HG03064 (cell line): ENCODE results near the gene IFNE.

Source experiments
- ATAC-seq: cut with Tn5 transposase; IDR thresholded peaks from one replicate; pipeline ENCODE4 v1.9.1; 2021; ENCODE audit warnings: low read depth; ENCODE audit not compliant: unreplicated experiment

Gene IFNE

GRCh38 chr9:21482213-21482612 is at the start of gene IFNE:
TSS of gene IFNE (minus strand) at chr9:21482313. CDS start at chr9:21481694, 619 bp downstream.
- ATAC-seq = no peak

- ATAC-seq = no peak
These were observed 46.2 kb upstream of the IFNE start for GRCh38 chr9:21528123-21528808.

GRCh38 chr9:21527579-21527978 is 45.5 kb upstream of the IFNE start:
- ATAC-seq = no peak

GRCh38 chr9:21525174-21525573 is 43.1 kb upstream of the IFNE start:
- no peak for ATAC-seq

GRCh38 chr9:21524099-21524830 is 42.2 kb upstream of the IFNE start:
- no peak for ATAC-seq

- no peak for ATAC-seq
These were observed 41.2 kb upstream of the IFNE start for GRCh38 chr9:21523021-21524014.

GRCh38 chr9:21522348-21522747 is 40.2 kb upstream of the IFNE start:
- no peak for ATAC-seq

- no peak for ATAC-seq
These were observed 39.3 kb upstream of the IFNE start for GRCh38 chr9:21521448-21521847.

GRCh38 chr9:21520501-21521228 is 38.6 kb upstream of the IFNE start:
- ATAC-seq = no peak

GRCh38 chr9:21519855-21520434 is 37.8 kb upstream of the IFNE start:
- no peak for ATAC-seq

GRCh38 chr9:21516796-21517195 is 34.7 kb upstream of the IFNE start:
- ATAC-seq = no peak

GRCh38 chr9:21513431-21513830 is 31.3 kb upstream of the IFNE start:
- ATAC-seq = no peak

GRCh38 chr9:21510806-21511205 is 28.7 kb upstream of the IFNE start:
- no peak for ATAC-seq

GRCh38 chr9:21507483-21507790 is 25.3 kb upstream of the IFNE start:
- no peak for ATAC-seq

- no peak for ATAC-seq
These were observed 24.7 kb upstream of the IFNE start for GRCh38 chr9:21506626-21507482.

GRCh38 chr9:21505425-21506179 is 23.5 kb upstream of the IFNE start:
- ATAC-seq = no peak

- no peak for ATAC-seq
These were observed 22.8 kb upstream of the IFNE start for GRCh38 chr9:21504894-21505293.

- ATAC-seq = no peak
These were observed 22.0 kb upstream of the IFNE start for GRCh38 chr9:21504113-21504512.

- no peak for ATAC-seq
These were observed 20.5 kb upstream of the IFNE start for GRCh38 chr9:21502586-21502985.
